Parathyroid adenoma (tissue), 2 donors: ENCODE results near the gene SHLD3.

Source experiments
- H2AFZ ChIP-seq: fragments of 300-600 bp; sonication (generic); one replicate; pipeline ENCODE4 v1.7.0; 2017; ENCODE audit warnings: antibody characterized with exemption, mild to moderate bottlenecking
- H3K27ac ChIP-seq: fragments of 300-600 bp; sonication (generic); one replicate; pipeline ENCODE4 v1.7.0; 2017
- H3K27me3 ChIP-seq: fragments of 300-600 bp; sonication (generic); one replicate; pipeline ENCODE4 v1.7.0; 2017; ENCODE audit warnings: low read length; ENCODE audit not compliant: control insufficient read depth, insufficient read depth
- H3K36me3 ChIP-seq: fragments of 300-600 bp; sonication (generic); one replicate; pipeline ENCODE4 v1.7.0; 2017; ENCODE audit warnings: low read length; ENCODE audit not compliant: control insufficient read depth, insufficient read depth
- H3K4me1 ChIP-seq: fragments of 300-600 bp; sonication (generic); one replicate; pipeline ENCODE4 v1.7.0; 2017; ENCODE audit warnings: control low read depth
- H3K4me2 ChIP-seq: fragments of 300-600 bp; sonication (generic); one replicate; pipeline ENCODE4 v1.7.0; 2017; ENCODE audit warnings: low read length
- H3K4me3 ChIP-seq: fragments of 300-600 bp; sonication (generic); one replicate; pipeline ENCODE4 v1.7.0; 2017; ENCODE audit warnings: low read depth, low read length
- H3K79me2 ChIP-seq: fragments of 300-600 bp; sonication (generic); one replicate; pipeline ENCODE4 v1.7.0; 2017; ENCODE audit warnings: control low read depth
- H3K9ac ChIP-seq: fragments of 300-600 bp; sonication (generic); one replicate; pipeline ENCODE4 v1.7.0; 2017; ENCODE audit warnings: mild to moderate bottlenecking
- H3K9me3 ChIP-seq: fragments of 300-600 bp; sonication (generic); one replicate; pipeline ENCODE4 v1.7.0; 2017; ENCODE audit warnings: low read length; ENCODE audit not compliant: control insufficient read depth
- TF ChIP-seq, protein P1 (sequence below): fragments of 300-600 bp; sonication (generic); IDR thresholded peaks from one replicate; pipeline ENCODE4 v1.7.0; 2017; ENCODE audit warnings: antibody characterized with exemption, mild to moderate bottlenecking
- donor health status: primary hyperparathyroidism.

The SHLD3 gene

DNA sequence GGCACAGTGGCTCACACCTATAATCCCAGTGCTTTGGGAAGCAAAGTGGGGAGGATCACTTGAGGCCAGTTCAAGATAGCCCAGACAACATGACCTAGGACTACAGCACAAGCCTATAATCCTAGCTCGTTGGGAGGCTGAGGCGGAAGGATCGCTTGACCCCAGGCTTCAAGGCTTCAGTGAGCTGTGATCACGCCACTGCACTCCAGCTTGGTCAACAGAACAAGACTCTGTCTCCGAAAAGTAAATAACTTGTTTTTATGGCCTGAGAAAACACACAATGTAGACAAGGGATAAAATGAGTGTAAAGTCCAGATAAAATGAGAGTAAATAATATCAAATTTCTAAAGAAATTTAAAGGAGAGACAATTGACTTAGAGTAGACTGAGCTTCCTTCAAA is 26.3 kb downstream of the SHLD3 start:
- H3K9ac ChIP-seq: no peak overlapping the region
- H3K4me3 ChIP-seq: no peak overlapping the region
- no peaks in the 10 kb centered on the region for H3K79me2 ChIP-seq
- H2AFZ ChIP-seq: no peak overlapping the region
- H3K4me1 ChIP-seq: no peaks in the 10 kb centered on the region
- no peak overlapping the region for H3K4me2 ChIP-seq
- no peaks in the 10 kb centered on the region for H3K27me3 ChIP-seq
- H3K9me3 ChIP-seq: no peaks in the 10 kb centered on the region
- TF ChIP-seq, protein P1, sequence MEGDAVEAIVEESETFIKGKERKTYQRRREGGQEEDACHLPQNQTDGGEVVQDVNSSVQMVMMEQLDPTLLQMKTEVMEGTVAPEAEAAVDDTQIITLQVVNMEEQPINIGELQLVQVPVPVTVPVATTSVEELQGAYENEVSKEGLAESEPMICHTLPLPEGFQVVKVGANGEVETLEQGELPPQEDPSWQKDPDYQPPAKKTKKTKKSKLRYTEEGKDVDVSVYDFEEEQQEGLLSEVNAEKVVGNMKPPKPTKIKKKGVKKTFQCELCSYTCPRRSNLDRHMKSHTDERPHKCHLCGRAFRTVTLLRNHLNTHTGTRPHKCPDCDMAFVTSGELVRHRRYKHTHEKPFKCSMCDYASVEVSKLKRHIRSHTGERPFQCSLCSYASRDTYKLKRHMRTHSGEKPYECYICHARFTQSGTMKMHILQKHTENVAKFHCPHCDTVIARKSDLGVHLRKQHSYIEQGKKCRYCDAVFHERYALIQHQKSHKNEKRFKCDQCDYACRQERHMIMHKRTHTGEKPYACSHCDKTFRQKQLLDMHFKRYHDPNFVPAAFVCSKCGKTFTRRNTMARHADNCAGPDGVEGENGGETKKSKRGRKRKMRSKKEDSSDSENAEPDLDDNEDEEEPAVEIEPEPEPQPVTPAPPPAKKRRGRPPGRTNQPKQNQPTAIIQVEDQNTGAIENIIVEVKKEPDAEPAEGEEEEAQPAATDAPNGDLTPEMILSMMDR: no peak
- H3K27ac ChIP-seq: no peak overlapping the region
- H3K36me3 ChIP-seq: no peaks in the 10 kb centered on the region

GRCh38 chr5:65654713-65655112 is 29.9 kb downstream of the SHLD3 start:
- no peak overlapping the region for H3K4me2 ChIP-seq
- H3K79me2 ChIP-seq: no peaks in the 10 kb centered on the region
- H3K9me3 ChIP-seq: no peaks in the 10 kb centered on the region
- H3K4me1 ChIP-seq: no peaks in the 10 kb centered on the region
- TF ChIP-seq, protein P1: no peak
- no peak overlapping the region for H2AFZ ChIP-seq
- H3K27ac ChIP-seq: no peak overlapping the region
- no peak overlapping the region for H3K4me3 ChIP-seq
- H3K27me3 ChIP-seq: no peaks in the 10 kb centered on the region
- no peaks in the 10 kb centered on the region for H3K36me3 ChIP-seq
- H3K9ac ChIP-seq: no peak overlapping the region

GRCh38 chr5:65663804-65664521 is 39.1 kb downstream of the SHLD3 start:
- TF ChIP-seq, protein P1: peak; percentile 12
- no peaks in the 10 kb centered on the region for H3K79me2 ChIP-seq
- no peaks in the 10 kb centered on the region for H3K36me3 ChIP-seq
- no peak overlapping the region for H3K9ac ChIP-seq
- no peak overlapping the region for H3K27ac ChIP-seq
- H3K9me3 ChIP-seq: no peaks in the 10 kb centered on the region
- no peaks in the 10 kb centered on the region for H3K27me3 ChIP-seq
- H3K4me1 ChIP-seq: no peaks in the 10 kb centered on the region
- H2AFZ ChIP-seq: no peak overlapping the region
- H3K4me2 ChIP-seq: no peak overlapping the region
- no peak overlapping the region for H3K4me3 ChIP-seq

GRCh38 chr5:65668696-65669095 is 43.9 kb downstream of the SHLD3 start:
- H2AFZ ChIP-seq: no peak overlapping the region

More at GRCh38 chr5:65668696-65669095, 43.9 kb downstream of the SHLD3 start:
- TF ChIP-seq, protein P1: no peak
- Histone ChIP-seq H3K4me2 (no peak overlapping the region), H3K4me1 (no peaks in the 10 kb centered on the region), H3K27me3 (no peaks in the 10 kb centered on the region), H3K79me2 (no peaks in the 10 kb centered on the region), H3K9me3 (no peaks in the 10 kb centered on the region), H3K9ac (no peak overlapping the region), H3K36me3 (no peaks in the 10 kb centered on the region), H3K27ac (no peak overlapping the region), H3K4me3 (no peak overlapping the region)
